Measurements from ENCODE around the gene PAM16.
"Not testable (repeated sequence)": the region's sequence is repeated elsewhere in the genome, so short reads cannot be mapped to it uniquely, and the experiment has no call there.

The PAM16 gene

DNA sequence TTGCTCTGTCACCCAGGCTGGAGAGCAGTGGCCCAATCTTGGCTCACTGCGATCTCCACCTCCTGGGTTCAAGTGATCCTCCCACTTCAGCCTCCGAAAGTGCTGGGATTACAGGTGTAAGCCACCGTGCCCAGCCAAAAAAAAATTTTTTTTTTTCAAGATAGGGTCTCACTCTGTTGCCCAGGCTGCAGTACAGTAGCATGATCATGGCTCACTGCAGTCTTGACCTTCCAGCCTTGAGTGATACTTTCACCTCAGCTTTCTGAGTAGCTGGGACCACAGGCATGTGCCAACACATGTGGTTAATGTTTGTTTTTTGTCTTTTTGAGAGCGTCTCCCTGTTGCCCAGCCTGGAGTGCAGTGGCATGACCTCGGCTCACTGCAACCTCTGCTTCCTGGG, 1.7 kb upstream of the PAM16 start:
- H3K36me3 ChIP-seq (ENCODE audit: control insufficient read depth, insufficient read depth, low read length) = no peaks in the 10 kb centered on the region
- no peak overlapping the region for H3K9ac ChIP-seq (ENCODE audit: low read length)
- H3K9me3 ChIP-seq (ENCODE audit: control insufficient read depth, low read length) = no peaks in the 10 kb centered on the region
- peaks cover 17% of the 10 kb centered on the region for H3K4me1 ChIP-seq (ENCODE audit: control insufficient read depth, insufficient read depth, low read length)
- no peaks in the 10 kb centered on the region for H3K27me3 ChIP-seq (ENCODE audit: control insufficient read depth, insufficient read depth, low read length)
- no peak overlapping the region for H3K4me3 ChIP-seq (ENCODE audit: low read length)

DNA sequence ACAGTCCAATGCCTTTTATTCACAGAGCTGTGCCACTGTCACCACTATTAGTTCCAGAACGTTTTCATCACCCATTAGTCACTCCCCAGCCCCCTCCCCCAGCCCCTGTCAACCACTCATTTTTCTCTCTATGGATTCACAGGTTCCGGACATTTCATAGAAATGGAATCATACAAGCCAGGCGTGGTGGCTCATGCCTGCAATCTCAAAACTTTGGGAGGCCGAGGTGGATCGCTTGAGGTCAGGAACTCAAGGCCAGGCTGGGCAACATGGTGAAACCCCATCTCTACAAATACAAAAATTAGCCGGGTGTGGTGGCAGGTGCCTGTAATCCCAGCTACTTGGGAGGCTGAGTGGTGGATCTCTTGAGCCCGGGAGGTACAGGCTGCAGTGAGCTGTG, 759 bp upstream of the PAM16 start:
- Histone ChIP-seq H3K9ac (ENCODE audit: low read length) (no peak overlapping the region), H3K9me3 (ENCODE audit: control insufficient read depth, low read length) (no peaks in the 10 kb centered on the region), H3K27me3 (ENCODE audit: control insufficient read depth, insufficient read depth, low read length) (no peaks in the 10 kb centered on the region), H3K4me1 (ENCODE audit: control insufficient read depth, insufficient read depth, low read length) (peaks cover 16% of the 10 kb centered on the region), H3K36me3 (ENCODE audit: control insufficient read depth, insufficient read depth, low read length) (no peaks in the 10 kb centered on the region), H3K4me3 (ENCODE audit: low read length) (no peak overlapping the region)

DNA sequence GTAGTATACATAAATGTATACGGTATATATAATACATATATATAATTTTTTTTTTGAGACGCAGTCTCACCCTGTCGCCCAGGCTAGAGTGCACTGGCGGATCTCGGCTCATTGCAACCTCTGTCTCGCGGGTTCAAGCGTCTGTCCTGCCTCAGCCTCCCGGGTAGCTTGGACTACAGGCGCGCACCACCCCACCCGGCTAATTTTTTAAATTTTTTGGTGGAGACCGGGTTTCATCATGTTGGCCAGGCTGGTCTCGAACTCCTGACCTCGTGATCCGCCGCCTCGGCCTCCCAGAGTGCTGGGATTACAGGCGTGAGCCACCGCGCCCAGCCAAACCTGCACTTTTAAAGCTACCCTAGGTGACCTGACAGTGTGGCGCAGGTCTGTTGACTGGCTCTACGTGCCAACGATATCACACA, 745 bp downstream of the PAM16 start:
- H3K4me3 ChIP-seq (ENCODE audit: low read length) = peak overlapping the region; percentile 51
- no peaks in the 10 kb centered on the region for H3K9me3 ChIP-seq (ENCODE audit: control insufficient read depth, low read length)
- H3K27me3 ChIP-seq (ENCODE audit: control insufficient read depth, insufficient read depth, low read length) = no peaks in the 10 kb centered on the region
- H3K36me3 ChIP-seq (ENCODE audit: control insufficient read depth, insufficient read depth, low read length) = no peaks in the 10 kb centered on the region
- H3K9ac ChIP-seq (ENCODE audit: low read length) = peak overlapping the region; percentile 69
- H3K4me1 ChIP-seq (ENCODE audit: control insufficient read depth, insufficient read depth, low read length) = peaks cover 28% of the 10 kb centered on the region

DNA sequence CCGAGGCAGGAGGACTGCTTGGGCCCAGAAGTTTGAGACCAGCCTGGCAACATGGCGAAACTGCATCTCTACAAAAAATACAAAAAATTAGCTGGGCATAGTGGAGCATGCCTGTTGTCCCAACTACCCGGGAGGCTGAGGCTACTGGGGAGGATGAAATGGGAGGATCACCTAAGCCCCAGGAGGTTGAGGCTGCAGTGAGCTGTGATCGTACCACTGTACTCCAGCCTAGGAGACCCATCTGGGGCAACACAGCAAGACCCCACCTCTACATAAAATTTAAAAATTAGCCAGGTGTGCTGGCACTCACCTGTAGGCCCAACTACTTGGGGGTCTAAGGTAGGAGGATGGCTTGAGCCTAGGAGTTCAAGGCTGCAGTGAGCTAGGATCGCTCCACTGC, 1.8 kb downstream of the PAM16 start:
- H3K4me1 ChIP-seq (ENCODE audit: control insufficient read depth, insufficient read depth, low read length) = peaks cover 38% of the 10 kb centered on the region

DNA sequence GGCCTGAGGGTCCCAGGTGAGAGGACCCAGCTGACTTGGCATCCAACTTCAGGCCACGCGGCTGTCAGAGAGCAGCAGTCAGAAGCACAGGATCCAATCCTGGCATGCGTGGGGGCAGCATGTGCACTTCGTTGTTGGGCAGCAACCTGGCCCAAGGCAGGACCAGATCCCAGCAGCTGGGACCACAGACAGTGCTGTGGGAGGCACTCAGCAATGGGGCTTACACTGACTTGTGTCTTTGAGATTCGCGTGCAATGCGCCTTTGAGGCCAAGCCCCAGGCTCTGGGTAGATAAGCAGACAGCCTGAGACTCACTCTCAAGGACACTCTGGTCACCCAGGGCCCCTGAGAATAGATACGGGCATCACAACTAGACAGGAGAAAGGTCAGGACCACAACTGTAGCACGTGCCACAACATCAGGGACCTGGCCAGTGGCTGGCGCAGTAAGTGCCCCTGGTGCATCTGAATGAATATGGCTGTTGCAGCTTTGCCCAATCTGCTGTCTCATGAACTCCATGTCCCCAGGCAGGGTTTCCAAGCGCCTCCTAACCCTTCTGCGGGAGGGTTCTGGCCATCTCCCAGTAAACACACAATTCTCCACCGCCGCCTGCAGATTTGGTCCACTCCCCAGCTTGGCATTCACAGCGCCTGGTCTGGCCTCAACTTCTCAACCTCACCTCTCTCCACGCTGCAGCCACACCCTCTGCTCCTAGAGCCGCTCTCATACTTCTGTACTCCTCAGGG, 3.2 kb downstream of the PAM16 start:
- Histone ChIP-seq H3K27me3 (ENCODE audit: control insufficient read depth, insufficient read depth, low read length) (no peaks in the 10 kb centered on the region), H3K9me3 (ENCODE audit: control insufficient read depth, low read length) (no peaks in the 10 kb centered on the region), H3K9ac (ENCODE audit: low read length) (no peak overlapping the region), H3K36me3 (ENCODE audit: control insufficient read depth, insufficient read depth, low read length) (no peaks in the 10 kb centered on the region), H3K4me1 (ENCODE audit: control insufficient read depth, insufficient read depth, low read length) (peaks cover 38% of the 10 kb centered on the region), H3K4me3 (ENCODE audit: low read length) (no peak overlapping the region)

More for the DNA sequence above, 1.8 kb downstream of the PAM16 start:
- no peaks in the 10 kb centered on the region for H3K36me3 ChIP-seq (ENCODE audit: control insufficient read depth, insufficient read depth, low read length)
- H3K27me3 ChIP-seq (ENCODE audit: control insufficient read depth, insufficient read depth, low read length) = no peaks in the 10 kb centered on the region
- H3K4me3 ChIP-seq (ENCODE audit: low read length) = no peak overlapping the region
- no peaks in the 10 kb centered on the region for H3K9me3 ChIP-seq (ENCODE audit: control insufficient read depth, low read length)
- H3K9ac ChIP-seq (ENCODE audit: low read length) = no peak overlapping the region

DNA sequence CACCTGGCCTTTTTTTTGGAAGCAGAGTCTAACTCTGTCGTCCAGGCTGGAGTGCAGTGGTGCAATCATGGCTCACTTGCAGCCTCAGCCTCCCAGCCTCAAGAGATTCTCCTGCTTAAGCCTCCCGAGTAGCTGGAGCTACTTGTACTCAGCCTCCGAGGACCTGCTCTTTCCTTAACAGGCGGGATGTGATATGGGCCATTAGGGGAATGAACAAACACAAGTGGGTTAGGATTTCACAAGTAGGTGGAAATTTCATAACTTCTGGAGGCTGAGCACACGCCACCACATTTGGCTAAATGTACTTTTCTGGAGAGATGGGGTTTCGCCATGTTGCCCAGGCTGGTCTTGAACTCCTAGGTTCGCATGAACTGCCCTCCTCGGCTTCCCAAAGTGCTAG, 4.1 kb downstream of the PAM16 start:
- Histone ChIP-seq H3K4me3 (ENCODE audit: low read length) (no peak overlapping the region), H3K9ac (ENCODE audit: low read length) (no peak overlapping the region), H3K9me3 (ENCODE audit: control insufficient read depth, low read length) (no peaks in the 10 kb centered on the region), H3K4me1 (ENCODE audit: control insufficient read depth, insufficient read depth, low read length) (peaks cover 38% of the 10 kb centered on the region), H3K27me3 (ENCODE audit: control insufficient read depth, insufficient read depth, low read length) (no peaks in the 10 kb centered on the region), H3K36me3 (ENCODE audit: control insufficient read depth, insufficient read depth, low read length) (no peaks in the 10 kb centered on the region)

DNA sequence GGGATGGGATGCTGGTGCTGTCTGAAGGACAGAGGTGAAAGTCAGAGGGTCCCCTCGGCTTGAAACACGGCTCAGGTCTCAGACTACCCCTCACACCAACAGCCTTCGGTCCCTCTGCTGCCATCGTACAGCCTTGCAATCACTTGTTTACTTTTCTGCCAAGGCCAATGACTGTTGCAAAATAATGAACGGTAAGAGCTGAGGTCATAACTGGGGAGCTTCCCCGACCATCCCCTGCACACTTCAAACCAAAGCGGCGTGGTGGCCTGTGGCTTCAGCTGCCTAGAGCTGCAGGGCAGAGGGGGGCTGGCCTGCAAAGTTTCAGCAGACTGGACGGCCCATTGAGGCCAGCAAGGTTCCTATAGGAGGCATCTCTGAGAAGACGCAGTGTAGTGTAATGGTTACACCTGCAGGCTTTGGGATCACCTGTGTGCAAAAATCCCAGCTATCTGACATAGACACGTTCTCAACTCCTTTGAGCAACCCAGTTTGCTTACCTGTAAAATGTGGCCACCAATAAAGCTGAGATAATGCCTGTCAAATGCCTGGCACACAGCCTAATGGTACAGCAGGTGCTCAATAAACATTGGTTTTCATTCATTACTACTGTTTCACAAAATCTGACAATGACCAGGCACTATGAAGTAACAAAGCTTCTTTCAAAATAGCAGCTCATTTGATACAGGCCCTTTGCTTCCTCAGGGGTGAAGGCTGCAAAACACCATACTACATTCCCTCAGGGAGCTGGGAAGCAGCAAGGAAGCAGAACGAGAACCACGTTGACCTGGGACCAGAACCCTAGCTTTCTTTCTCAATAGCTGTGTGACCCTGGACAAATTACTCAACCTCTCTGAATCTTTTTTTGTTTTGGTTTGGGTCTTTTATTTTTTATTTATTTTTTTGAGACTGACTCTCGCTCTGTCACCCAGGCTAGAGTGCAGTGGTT, 5.0 kb downstream of the PAM16 start:
- Histone ChIP-seq H3K4me1 (ENCODE audit: control insufficient read depth, insufficient read depth, low read length) (peaks cover 33% of the 10 kb centered on the region), H3K27me3 (ENCODE audit: control insufficient read depth, insufficient read depth, low read length) (no peaks in the 10 kb centered on the region), H3K9me3 (ENCODE audit: control insufficient read depth, low read length) (no peaks in the 10 kb centered on the region), H3K4me3 (ENCODE audit: low read length) (no peak overlapping the region), H3K9ac (ENCODE audit: low read length) (peak overlapping the region; percentile 39), H3K36me3 (ENCODE audit: control insufficient read depth, insufficient read depth, low read length) (no peaks in the 10 kb centered on the region)

DNA sequence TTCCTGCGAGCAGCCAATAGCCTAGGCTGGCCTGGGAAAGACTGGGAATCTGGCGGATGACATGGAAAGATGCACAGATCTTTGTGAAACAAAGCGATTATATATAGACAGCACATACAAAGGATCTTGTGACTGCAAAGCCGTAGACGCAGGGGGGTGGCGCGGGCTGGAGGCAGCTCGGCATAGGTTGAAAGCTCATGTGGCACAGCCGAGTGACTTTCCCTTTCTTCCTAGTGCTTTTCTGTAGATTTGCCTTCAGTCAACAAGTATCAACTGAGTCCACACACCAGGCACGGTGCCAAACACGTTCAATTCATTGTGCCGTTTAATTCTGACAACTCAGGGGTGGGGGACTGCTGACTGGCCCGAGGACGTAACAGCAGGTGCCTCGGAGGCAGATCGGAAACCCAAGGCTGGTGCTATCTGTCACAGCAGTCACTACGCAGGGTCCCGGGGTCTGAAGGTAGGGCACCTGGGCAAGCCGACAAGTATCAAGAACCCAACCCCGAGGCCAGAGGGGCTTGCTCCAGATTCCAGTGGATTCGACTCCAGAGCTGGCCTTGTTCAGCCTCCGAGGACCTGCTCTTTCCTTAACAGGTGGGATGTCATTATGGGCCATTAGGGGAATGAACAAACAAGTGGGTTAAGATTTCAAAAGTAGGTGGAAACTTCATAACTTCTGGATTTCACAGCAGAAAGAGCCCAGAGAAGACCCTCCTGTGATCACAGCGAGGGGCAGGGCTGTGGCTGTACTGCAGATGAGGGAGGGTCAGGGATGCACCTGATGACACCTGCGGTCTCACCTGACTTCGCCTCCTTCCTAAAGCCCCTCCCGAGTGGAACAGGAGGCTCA, 5.9 kb downstream of the PAM16 start:
- peaks cover 28% of the 10 kb centered on the region for H3K4me1 ChIP-seq (ENCODE audit: control insufficient read depth, insufficient read depth, low read length)
- H3K4me3 ChIP-seq (ENCODE audit: low read length) = no peak overlapping the region
- no peaks in the 10 kb centered on the region for H3K9me3 ChIP-seq (ENCODE audit: control insufficient read depth, low read length)
- no peaks in the 10 kb centered on the region for H3K36me3 ChIP-seq (ENCODE audit: control insufficient read depth, insufficient read depth, low read length)
- H3K27me3 ChIP-seq (ENCODE audit: control insufficient read depth, insufficient read depth, low read length) = no peaks in the 10 kb centered on the region
- peak overlapping the region; percentile 39 for H3K9ac ChIP-seq (ENCODE audit: low read length)

DNA sequence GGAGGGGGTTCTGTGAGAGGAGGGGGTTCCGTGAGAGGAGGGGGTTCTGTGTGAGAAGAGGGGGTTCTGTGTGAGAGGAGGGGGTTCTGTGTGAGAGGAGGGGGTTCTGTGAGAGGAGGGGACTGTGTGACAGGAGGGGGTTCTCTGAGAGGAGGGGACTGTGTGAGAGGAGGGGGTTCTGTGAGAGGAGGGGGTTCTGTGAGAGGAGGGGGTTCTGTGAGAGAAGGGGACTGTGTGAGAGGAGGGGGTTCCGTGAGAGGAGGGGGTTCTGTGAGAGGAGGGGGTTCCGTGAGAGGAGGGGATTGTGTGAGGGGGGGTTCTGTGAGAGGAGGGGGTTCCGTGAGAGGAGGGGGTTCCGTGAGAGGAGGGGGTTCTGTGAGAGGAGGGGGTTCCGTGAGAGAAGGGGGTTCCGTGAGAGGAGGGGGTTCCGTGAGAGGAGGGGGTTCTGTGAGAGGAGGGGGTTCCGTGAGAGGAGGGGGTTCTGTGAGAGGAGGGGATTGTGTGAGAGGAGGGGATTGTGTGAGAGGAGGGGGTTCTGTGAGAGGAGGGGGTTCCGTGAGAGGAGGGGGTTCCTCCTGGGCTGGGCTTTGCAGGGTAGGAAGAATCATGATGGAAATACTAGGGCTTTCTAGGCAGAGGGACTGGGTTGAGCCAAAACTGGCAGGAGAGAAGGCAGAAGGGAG, 6.7 kb downstream of the PAM16 start:
- peak overlapping the region; percentile 4 for H3K9ac ChIP-seq (ENCODE audit: low read length)
- H3K4me3 ChIP-seq (ENCODE audit: low read length); H3K36me3 ChIP-seq (ENCODE audit: control insufficient read depth, insufficient read depth, low read length); H3K27me3 ChIP-seq (ENCODE audit: control insufficient read depth, insufficient read depth, low read length); H3K9me3 ChIP-seq (ENCODE audit: control insufficient read depth, low read length): not testable (repeated sequence)
- peaks cover 28% of the 10 kb centered on the region for H3K4me1 ChIP-seq (ENCODE audit: control insufficient read depth, insufficient read depth, low read length)

DNA sequence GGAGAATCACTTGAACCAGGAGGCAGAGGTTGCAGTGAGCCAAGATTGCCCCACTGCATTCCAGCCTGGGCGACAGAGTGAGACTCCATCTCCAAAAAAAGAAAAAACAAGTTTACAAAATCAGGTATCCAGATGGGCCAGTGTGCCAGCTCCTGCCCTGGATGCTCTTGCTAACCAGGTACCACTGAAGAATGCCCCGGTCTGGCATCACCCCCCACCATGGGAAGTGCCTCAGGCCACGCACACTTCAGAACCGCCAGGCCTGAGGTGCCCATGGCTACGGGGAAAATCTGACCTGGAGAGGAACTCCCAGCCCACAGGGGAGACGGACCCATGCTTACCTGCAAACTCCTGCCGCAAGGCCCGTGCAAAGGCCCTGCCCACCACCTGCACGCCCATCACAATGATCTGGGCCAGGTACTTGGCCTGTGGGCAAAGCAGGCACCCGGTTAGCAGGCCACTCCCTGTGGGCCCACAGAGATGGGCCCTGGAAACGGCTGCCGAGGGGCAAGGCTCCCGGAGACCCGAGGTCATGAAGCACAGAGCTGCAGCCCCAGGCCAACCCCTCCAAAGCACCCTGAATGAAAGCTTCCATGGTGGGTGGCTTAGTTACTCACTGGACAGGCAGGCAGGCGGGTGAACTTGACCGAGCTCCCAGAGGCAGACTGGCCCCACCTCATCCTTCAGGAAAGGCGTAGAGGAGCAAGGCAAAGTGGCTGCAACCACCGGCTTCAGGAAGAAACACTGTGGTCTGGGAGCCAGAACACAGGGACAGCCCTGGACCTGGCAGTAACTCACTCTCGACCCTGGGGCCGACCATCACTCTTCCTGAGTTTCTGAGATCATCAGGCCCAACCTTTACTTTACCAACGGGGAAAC, 8.0 kb downstream of the PAM16 start:
- Histone ChIP-seq H3K9ac (ENCODE audit: low read length) (no peak overlapping the region), H3K4me1 (ENCODE audit: control insufficient read depth, insufficient read depth, low read length) (peaks cover 25% of the 10 kb centered on the region), H3K36me3 (ENCODE audit: control insufficient read depth, insufficient read depth, low read length) (no peaks in the 10 kb centered on the region), H3K9me3 (ENCODE audit: control insufficient read depth, low read length) (no peaks in the 10 kb centered on the region), H3K4me3 (ENCODE audit: low read length) (no peak overlapping the region), H3K27me3 (ENCODE audit: control insufficient read depth, insufficient read depth, low read length) (no peaks in the 10 kb centered on the region)

DNA sequence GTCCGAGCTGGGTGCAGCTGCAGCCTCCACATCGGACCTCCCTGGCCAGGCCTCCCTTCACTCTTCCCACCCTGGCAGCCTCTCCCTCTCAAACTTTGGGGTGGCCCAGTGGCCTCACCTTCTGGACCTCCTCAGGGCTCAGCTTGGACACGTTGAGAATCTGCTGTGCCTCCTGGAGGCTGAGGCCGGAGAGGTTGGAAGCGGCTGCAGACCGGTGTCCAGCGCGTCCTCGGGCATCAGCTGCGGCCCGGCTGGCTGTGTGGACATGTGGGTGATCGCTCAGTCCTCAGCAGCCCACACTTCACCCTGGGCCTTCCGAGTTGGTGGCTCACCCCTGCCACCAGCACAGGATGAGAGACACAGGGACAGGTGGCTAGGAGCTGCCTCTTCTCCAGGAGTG, 9.9 kb downstream of the PAM16 start:
- no peaks in the 10 kb centered on the region for H3K36me3 ChIP-seq (ENCODE audit: control insufficient read depth, insufficient read depth, low read length)
- no peak overlapping the region for H3K4me3 ChIP-seq (ENCODE audit: low read length)
- peaks cover 18% of the 10 kb centered on the region for H3K4me1 ChIP-seq (ENCODE audit: control insufficient read depth, insufficient read depth, low read length)
- no peaks in the 10 kb centered on the region for H3K9me3 ChIP-seq (ENCODE audit: control insufficient read depth, low read length)
- H3K27me3 ChIP-seq (ENCODE audit: control insufficient read depth, insufficient read depth, low read length) = no peaks in the 10 kb centered on the region
- no peak overlapping the region for H3K9ac ChIP-seq (ENCODE audit: low read length)

Data from mucosa of stomach (tissue), 1 donor.